ENCODE measurements around the gene DHFR. TPM values are rescaled to one million over a fixed set of nuclear protein-coding genes. Genes with fewer than 3 reads are reported as not detected.

DHFR gene
- total and polyA plus RNA-seq, 2 of the 8 experiments (the other 6 are each of a cell fraction or from before 2014, with no cell fraction given), result 46.4 to 88.9 TPM

- no peak for DNase-seq (ENCODE audit: low read depth in 1 of 2, low spot score in 2 of 2)
- Histone ChIP-seq H4K5ac (ENCODE audit: insufficient read length, low read depth, low read length) (no peak overlapping the region), H3K79me1 (ENCODE audit: low read depth, low read length) (no peaks in the 10 kb centered on the region), H3K27me3 (replicated peaks in 1 of 4; ENCODE audit: control insufficient read depth in 3 of 4, extremely low read depth in 1 of 4, insufficient read depth in 3 of 4, low read length in 3 of 4) (peaks cover 0 to 1% (median 0%) of the 10 kb centered on the region in 4 experiments; a peak in 1 of 7 replicates), H3K4me3 (ENCODE audit: extremely low read depth in 1 of 4, insufficient read depth in 2 of 4, low read depth in 3 of 4, low read length in 4 of 4) (no peak overlapping the region), H2BK15ac (ENCODE audit: low read length) (no peak overlapping the region), H3K14ac (ENCODE audit: insufficient read length) (no peak overlapping the region), H4K8ac (ENCODE audit: extremely low read depth, insufficient read depth, low read length) (no peak overlapping the region), H4K91ac (replicated peaks; ENCODE audit: insufficient read length, low read length) (no peak overlapping the region), H2AFZ (ENCODE audit: low read length) (no peak overlapping the region), H3K27ac (ENCODE audit: low read depth, low read length) (no peak overlapping the region), H3K4ac (replicated peaks; ENCODE audit: insufficient read length, low read depth, low read length) (no peak overlapping the region), H2BK12ac (ENCODE audit: low read depth, low read length) (no peak overlapping the region), H3K9me3 (ENCODE audit: insufficient read depth in 2 of 2, low read depth in 1 of 2, low read length in 1 of 2) (no peaks in the 10 kb centered on the region), H3K4me2 (ENCODE audit: insufficient read depth in 1 of 2, low read depth in 2 of 2, low read length in 2 of 2) (no peak overlapping the region), H3K18ac (ENCODE audit: extremely low read depth, low read length) (no peak overlapping the region), H2BK5ac (ENCODE audit: low read depth, low read length) (no peak overlapping the region), H3K4me1 (replicated peaks in 1 of 4; ENCODE audit: control insufficient read depth in 3 of 4, insufficient read depth in 4 of 4, low read length in 3 of 4) (peaks cover 0 to 3% (median 2%) of the 10 kb centered on the region in 4 experiments; a peak in 2 of 7 replicates), H3K79me2 (ENCODE audit: control insufficient read depth in 1 of 2, insufficient read depth in 2 of 2, low read length in 2 of 2) (no peaks in the 10 kb centered on the region), H2AK5ac (ENCODE audit: low read depth, low read length) (no peak overlapping the region), H3K56ac (replicated peaks; ENCODE audit: insufficient read length, low read depth, low read length) (no peak overlapping the region), H3K23ac (ENCODE audit: insufficient read length) (no peak overlapping the region), H3K23me2 (ENCODE audit: low read depth, low read length) (no peaks in the 10 kb centered on the region), H3K9ac (replicated peaks in 1 of 4; ENCODE audit: extremely low read depth in 1 of 4, low read depth in 3 of 4, low read length in 3 of 4) (no peak overlapping the region), H3K36me3 (ENCODE audit: control insufficient read depth in 2 of 4, insufficient read depth in 4 of 4, low read length in 3 of 4) (no peaks in the 10 kb centered on the region), H4K20me1 (replicated peaks in 1 of 2; ENCODE audit: control insufficient read depth in 1 of 2, insufficient read depth in 2 of 2, low read length in 2 of 2) (no peaks in the 10 kb centered on the region), H2BK20ac (ENCODE audit: low read length) (no peak overlapping the region), H2BK120ac (replicated peaks; ENCODE audit: low read depth, low read length) (no peak overlapping the region)
- 93% methylated on average over 4 of the region's 4 CpGs; no CpG with 5 or more reads in 1 of the 2 experiments for WGBS, 2 experiments (ENCODE audit: extremely low coverage in 1 of 2, insufficient coverage in 1 of 2, insufficient read length in 1 of 2, insufficient replicate concordance in 2 of 2, low coverage in 1 of 2, low lambda C conversion rate in 2 of 2, missing lambda C conversion rate in 1 of 2)
- CTCF ChIA-PET (ENCODE audit: partially characterized antibody), result interaction anchor here (0.5 to 3.3 kb wide), 7 partner anchors 13 to 822 kb away, joined by 3 to 14 read pairs (median 4); no protein-coding TSS in a partner anchor
- POLR2A ChIA-PET (ENCODE audit: partially characterized antibody), result interaction anchor here (1.4 kb wide), 1 partner anchor 21 kb away, joined by 3 read pairs; no protein-coding TSS in a partner anchor
- no peak for FAIRE-seq
- no peak for TF ChIP-seq YY1 (IDR thresholded peaks at IDR 0.05; ENCODE audit: low read depth, low read length)
- TF ChIP-seq USF2 (IDR thresholded peaks at IDR 0.05; ENCODE audit: low read length), result no peak
- TF ChIP-seq CHD1 (IDR thresholded peaks at IDR 0.05; ENCODE audit: low read depth, low read length), result no peak
- TF ChIP-seq TAF1 (IDR thresholded peaks at IDR 0.05; ENCODE audit: low read depth, low read length), result no peak
- TF ChIP-seq CTBP2 (IDR thresholded peaks at IDR 0.05; ENCODE audit: borderline replicate concordance, insufficient read depth, insufficient read length, low read length), result no peak
- TF ChIP-seq JUN (IDR thresholded peaks at IDR 0.05; ENCODE audit: low read depth, low read length), result no peak
- no peak for TF ChIP-seq SRF (IDR thresholded peaks at IDR 0.05; ENCODE audit: low read depth, low read length)
- no peak for TF ChIP-seq ATF3 (IDR thresholded peaks at IDR 0.05; ENCODE audit: insufficient read depth, low read depth, low read length)
- no peak for TF ChIP-seq CEBPB (IDR thresholded peaks at IDR 0.05; ENCODE audit: low read depth, low read length)
- no peak for TF ChIP-seq KDM4A (IDR thresholded peaks at IDR 0.05; ENCODE audit: low read depth, low read length, severe bottlenecking)
- no peak for TF ChIP-seq EP300 (IDR thresholded peaks at IDR 0.05; ENCODE audit: borderline replicate concordance in 1 of 2, low read depth in 2 of 2, low read length in 2 of 2)
Measured at GRCh38 chr5:80688648-80689420, 34.1 kb upstream of the DHFR start.
